ENCODE results near the gene KDM5B.
"Not testable (repeated sequence)": the region's sequence is repeated elsewhere in the genome, so short reads cannot be mapped to it uniquely, and the experiment has no call there.

KDM5B gene

DNA sequence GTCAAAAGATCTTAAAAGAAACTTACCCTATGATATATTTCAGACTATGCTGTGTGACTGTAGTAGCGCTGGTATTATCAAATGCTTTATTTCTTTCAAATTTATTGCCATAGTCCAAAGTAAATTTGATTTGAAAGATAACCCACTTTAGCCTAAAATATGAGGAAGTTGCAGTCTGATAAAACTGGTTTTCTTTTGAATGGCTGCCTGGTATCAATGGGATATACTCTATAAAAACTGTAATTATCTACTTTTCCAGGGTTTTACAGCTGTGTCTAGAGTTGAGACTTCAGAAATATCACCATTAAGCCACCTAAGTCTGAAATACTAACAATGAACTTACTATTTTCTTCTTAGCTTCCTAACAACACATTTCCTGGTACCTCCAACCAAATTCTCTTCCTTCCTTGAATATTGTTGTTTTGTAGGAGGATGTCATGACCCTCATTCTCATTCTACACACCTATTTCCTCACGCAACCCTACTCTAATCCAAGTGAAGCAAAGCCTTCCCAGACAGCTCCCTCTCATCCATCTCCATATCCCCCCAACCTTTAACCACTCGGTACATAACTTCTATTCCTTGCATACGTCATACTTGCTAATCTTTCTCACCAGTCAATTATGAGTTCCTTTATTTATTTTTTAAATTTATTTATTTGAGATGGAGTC, 17.0 kb downstream of the KDM5B start:
- no peak for DNase-seq (ENCODE audit: low spot score)

DNA sequence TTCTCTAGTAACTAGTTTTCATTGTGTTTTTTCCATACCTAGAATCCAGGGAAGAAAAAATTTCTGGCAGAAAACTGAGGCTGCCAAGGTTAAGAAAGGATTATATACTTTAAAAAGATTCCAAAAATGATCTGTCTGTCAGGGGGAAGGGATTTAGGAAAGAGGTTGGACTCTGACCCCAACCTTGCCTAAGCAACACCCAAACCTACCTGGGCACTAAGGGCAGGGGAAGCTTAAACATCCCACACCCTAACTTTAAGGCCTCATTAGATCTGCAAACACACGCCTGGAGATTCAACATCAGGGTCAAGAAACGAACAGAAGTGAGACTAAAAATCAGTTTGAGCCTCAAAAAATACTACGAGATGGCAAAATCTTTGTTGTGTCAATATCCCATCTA, 19.4 kb downstream of the KDM5B start:
- no peak for DNase-seq (ENCODE audit: low spot score)

GRCh38 chr1:202786804-202787203, 21.4 kb downstream of the KDM5B start:
- DNase-seq (ENCODE audit: low spot score) = no peak

- DNase-seq (ENCODE audit: low spot score) = no peak
These were observed 27.0 kb downstream of the KDM5B start for GRCh38 chr1:202781180-202781579.

- no peak for DNase-seq (ENCODE audit: low spot score)
These were observed 38.1 kb downstream of the KDM5B start for GRCh38 chr1:202770135-202770534.

GRCh38 chr1:202765721-202766120, 42.5 kb downstream of the KDM5B start:
- no peak for DNase-seq (ENCODE audit: low spot score)

DNA sequence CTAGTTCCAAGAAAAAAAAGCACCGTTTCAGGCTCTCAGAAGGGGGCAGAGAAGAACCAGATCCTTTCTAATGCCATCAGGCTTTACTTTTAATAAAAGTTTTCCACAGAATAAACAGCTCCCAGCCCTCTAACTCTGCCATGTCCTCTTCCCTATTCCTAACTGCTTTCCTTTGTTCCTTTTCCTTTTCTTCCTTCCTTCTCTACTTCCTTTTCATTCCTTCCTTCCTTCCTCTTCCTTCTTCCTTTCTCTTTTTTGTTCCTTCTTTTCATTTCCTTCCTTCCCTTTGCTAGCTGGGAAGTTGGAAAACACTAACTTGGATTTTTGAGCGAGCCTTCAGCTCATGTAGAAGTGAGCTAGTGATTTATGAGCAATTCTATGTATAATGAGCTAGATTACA, 46.2 kb downstream of the KDM5B start:
- no peak for DNase-seq (ENCODE audit: low spot score)

- DNase-seq (ENCODE audit: low spot score) = no peak
These were observed 47.6 kb downstream of the KDM5B start for GRCh38 chr1:202760589-202760988.

- DNase-seq (ENCODE audit: low spot score) = no peak
These were observed 51.8 kb downstream of the KDM5B start for GRCh38 chr1:202756391-202756790.

DNA sequence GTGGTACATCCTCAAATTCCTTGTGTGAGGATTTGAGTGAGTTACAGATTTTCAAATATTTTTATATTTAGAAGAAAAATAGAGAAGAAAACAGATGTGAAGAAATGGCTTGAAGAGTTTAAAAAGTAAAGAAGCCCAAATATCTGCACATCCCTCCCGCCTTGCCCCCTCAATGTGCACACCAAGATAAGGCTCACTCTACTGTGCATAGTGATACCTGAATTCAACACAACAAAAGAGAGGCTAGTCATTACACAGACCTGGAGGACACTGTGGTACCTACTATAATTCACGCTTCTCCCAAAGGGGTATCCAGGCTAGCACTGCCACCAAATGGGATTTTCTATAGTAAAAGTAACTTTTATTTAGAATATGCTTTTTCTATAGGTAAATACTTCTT, 53.9 kb downstream of the KDM5B start:
- DNase-seq (ENCODE audit: low spot score) = no peak

- no peak for DNase-seq (ENCODE audit: low spot score)
These were observed 55.4 kb downstream of the KDM5B start for GRCh38 chr1:202752774-202753173.

- DNase-seq (ENCODE audit: low spot score) = no peak
These were observed 57.5 kb downstream of the KDM5B start for GRCh38 chr1:202750761-202751160.

DNA sequence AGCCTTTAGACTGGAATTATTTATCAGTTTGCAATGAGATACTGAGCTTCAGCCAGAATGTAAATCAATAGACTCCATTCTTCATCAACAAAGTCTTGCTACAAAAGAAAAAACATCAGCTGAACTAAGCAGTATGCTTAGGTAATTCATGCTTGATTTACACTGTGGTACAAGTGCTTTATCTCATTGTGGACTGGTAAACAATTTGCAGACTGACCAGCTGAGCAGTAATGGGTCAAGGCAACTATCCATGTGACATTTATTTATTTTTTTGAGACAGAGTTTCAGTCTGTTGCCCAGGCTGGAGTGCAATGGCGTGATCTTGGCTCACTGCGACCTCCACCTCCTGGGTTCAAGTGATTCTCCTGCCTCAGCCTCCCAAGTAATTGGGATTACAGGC, 58.2 kb downstream of the KDM5B start:
- no peak for DNase-seq (ENCODE audit: low spot score)

- no peak for DNase-seq (ENCODE audit: low spot score)
These were observed 62.8 kb downstream of the KDM5B start for GRCh38 chr1:202745323-202745888.

DNA sequence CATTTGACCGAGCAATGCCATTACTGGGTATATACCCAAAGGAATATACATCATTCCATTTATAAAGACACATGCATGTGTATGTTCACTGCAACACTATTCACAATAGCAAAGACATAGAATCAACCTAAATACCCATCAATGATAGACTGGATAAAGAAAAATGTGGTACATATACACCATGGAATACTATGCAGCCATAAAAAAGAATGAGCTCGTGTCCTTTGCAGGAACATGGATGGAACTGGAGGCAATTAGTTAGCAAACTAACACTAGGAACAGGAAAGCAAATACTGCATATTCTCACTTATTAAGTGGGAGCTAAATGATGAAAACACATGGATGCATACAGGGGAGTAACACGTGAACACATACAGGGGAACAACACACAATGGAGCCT, 63.5 kb downstream of the KDM5B start:
- DNase-seq (ENCODE audit: low spot score) = not testable (repeated sequence)

GRCh38 chr1:202742496-202742895, 65.7 kb downstream of the KDM5B start:
- DNase-seq (ENCODE audit: low spot score) = no peak

DNA sequence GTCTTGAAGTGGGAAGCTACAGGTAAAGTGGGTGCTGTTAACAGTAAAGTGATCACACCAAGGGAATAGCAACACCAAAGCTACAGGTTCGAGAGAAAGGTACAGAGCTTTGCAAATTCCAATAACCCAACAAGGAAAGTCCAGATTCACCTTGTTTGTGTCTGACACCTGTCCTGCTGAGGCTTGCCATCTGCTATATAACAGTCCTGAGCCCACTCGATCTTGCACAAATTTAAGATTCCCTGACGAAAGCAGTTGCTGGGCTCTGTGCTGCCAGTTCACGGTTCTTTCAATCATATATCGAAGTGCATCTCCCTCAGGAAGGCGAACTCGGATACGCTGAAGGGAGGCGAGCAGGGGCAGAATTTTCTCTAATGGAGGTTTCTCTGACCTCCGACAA, 75.0 kb downstream of the KDM5B start:
- DNase-seq (ENCODE audit: low spot score) = no peak

- DNase-seq (ENCODE audit: low spot score) = no peak
These were observed 79.3 kb downstream of the KDM5B start for GRCh38 chr1:202728951-202729350.

GRCh38 chr1:202725526-202725925, 82.7 kb downstream of the KDM5B start:
- no peak for DNase-seq (ENCODE audit: low spot score)

GRCh38 chr1:202723708-202724107, 84.5 kb downstream of the KDM5B start:
- no peak for DNase-seq (ENCODE audit: low spot score)

GRCh38 chr1:202723046-202723445, 85.2 kb downstream of the KDM5B start:
- DNase-seq (ENCODE audit: low spot score) = not testable (repeated sequence)

- no peak for DNase-seq (ENCODE audit: low spot score)
These were observed 91.6 kb downstream of the KDM5B start for GRCh38 chr1:202716654-202717053.

DNA sequence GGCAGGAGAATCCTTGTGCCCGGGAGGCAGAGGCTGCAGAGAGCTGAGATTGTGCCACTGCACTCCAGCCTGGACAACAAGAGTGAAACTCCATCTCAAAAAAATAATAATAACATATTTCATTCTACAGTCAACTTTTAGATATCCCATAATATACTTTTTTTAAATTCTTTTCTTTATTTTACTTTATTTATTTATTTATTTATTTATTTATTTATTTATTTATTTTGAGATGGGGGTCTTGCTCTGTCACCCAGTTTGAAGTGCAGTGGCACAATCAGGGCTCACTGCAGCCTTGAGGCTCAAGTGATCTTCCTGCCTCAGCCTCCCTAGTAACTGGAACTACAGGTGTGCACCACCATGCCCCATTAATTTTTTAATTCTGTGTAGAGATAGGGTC, 94.0 kb downstream of the KDM5B start:
- DNase-seq (ENCODE audit: low spot score) = not testable (repeated sequence)

GRCh38 chr1:202713110-202713509, 95.1 kb downstream of the KDM5B start:
- DNase-seq (ENCODE audit: low spot score) = peak; percentile 64

Measured in kidney capillary endothelial cell (primary cell).